GM18519 (cell line): ENCODE measurements around the gene TNP2.
"Not testable (repeated sequence)": the region's sequence is repeated elsewhere in the genome, so short reads cannot be mapped to it uniquely, and the experiment has no call there.

ENCODE experiments used
- ATAC-seq: cut with Tn5 transposase; IDR thresholded peaks from one replicate; pipeline ENCODE4 v1.9.1; 2021; ENCODE audit warnings: mild to moderate bottlenecking, moderate library complexity; ENCODE audit not compliant: unreplicated experiment, low FRiP score

TNP2 gene

GRCh38 chr16:11301645-11302501 lies 32.7 kb upstream of the TNP2 start:
- no peak for ATAC-seq

- no peak for ATAC-seq
Measured at GRCh38 chr16:11300560-11300892, 31.4 kb upstream of the TNP2 start.

GRCh38 chr16:11299865-11300559 lies 30.9 kb upstream of the TNP2 start:
- ATAC-seq, result no peak

GRCh38 chr16:11298950-11299547 lies 29.9 kb upstream of the TNP2 start:
- ATAC-seq, result not testable (repeated sequence)

- no peak for ATAC-seq
Measured at GRCh38 chr16:11298143-11298900, 29.2 kb upstream of the TNP2 start.

GRCh38 chr16:11297492-11298142 lies 28.5 kb upstream of the TNP2 start:
- peak; percentile 55 for ATAC-seq

- no peak for ATAC-seq
Measured at GRCh38 chr16:11296706-11297491, 27.8 kb upstream of the TNP2 start.

GRCh38 chr16:11296351-11296705 lies 27.2 kb upstream of the TNP2 start:
- ATAC-seq, result no peak

GRCh38 chr16:11295672-11296071 lies 26.5 kb upstream of the TNP2 start:
- ATAC-seq, result no peak

- no peak for ATAC-seq
Measured at GRCh38 chr16:11292076-11292748, 23.1 kb upstream of the TNP2 start.

GRCh38 chr16:11291091-11291703 lies 22.1 kb upstream of the TNP2 start:
- ATAC-seq, result no peak

- no peak for ATAC-seq
Measured at GRCh38 chr16:11290102-11290893, 21.2 kb upstream of the TNP2 start.

- not testable (repeated sequence) for ATAC-seq
Measured at GRCh38 chr16:11289696-11290095, 20.6 kb upstream of the TNP2 start.

- ATAC-seq, result no peak
Measured at GRCh38 chr16:11289202-11289601, 20.1 kb upstream of the TNP2 start.

- no peak for ATAC-seq
Measured at GRCh38 chr16:11285842-11286241, 16.7 kb upstream of the TNP2 start.

GRCh38 chr16:11283820-11284248 lies 14.7 kb upstream of the TNP2 start:
- ATAC-seq, result no peak

GRCh38 chr16:11280616-11281522 lies 11.7 kb upstream of the TNP2 start, which contains the start of gene PRM1:
PRM1 (minus strand) TSS chr16:11281330; CDS start chr16:11281238, 92 bp downstream.
- no peak for ATAC-seq
